GM12878 (cell line): ENCODE results near the gene SMCP. TPM values are rescaled to one million over a fixed set of nuclear protein-coding genes. Genes with fewer than 3 reads are reported as not detected.

Experiments used
- ATAC-seq: fragments of 200-7000 bp; cut with Tn5 transposase; 3 replicates; pipeline ENCODE4 v1.9.1; 2020; ENCODE audit warnings: mild to moderate bottlenecking, moderate library complexity
- BruUV-seq: library from RNA; stranded (reverse); fragments of 400-500 nt; replicated peaks from 2 replicates; lab custom pipeline; 2021; lab: Mats Ljungman, UMichigan
- CTCF ChIA-PET: fragments of 300-600 bp; sonication (Branson Sonifier 250); formaldehyde crosslinking; extraction: SDS; loops from one replicate; lab custom pipeline; 2021; ENCODE audit warnings: inconsistent platforms; lab: Yijun Ruan, JAX
- POLR2A ChIA-PET: fragments of 350-600 bp; formaldehyde crosslinking; extraction: SDS; loops from one replicate; lab custom pipeline; 2021; ENCODE audit warnings: inconsistent platforms; lab: Charles Lee
- RAD21 ChIA-PET: fragments of 300-600 bp; sonication (Branson Sonifier 250); formaldehyde crosslinking; loops from one replicate; lab custom pipeline; 2023; ENCODE audit warnings: antibody characterized with exemption; ENCODE audit not compliant: unreplicated experiment; lab: Charles Lee
- SMC1A ChIA-PET: fragments of 300-600 bp; sonication (Branson Sonifier 250); formaldehyde crosslinking; loops from one replicate; lab custom pipeline; 2023; ENCODE audit not compliant: unreplicated experiment, uncharacterized antibody; lab: Charles Lee
- DNase-seq: peaks from one replicate; pipeline ENCODE4 v3.0.0-alpha.2; 2011; ENCODE audit warnings: low read depth, low spot score
- FAIRE-seq: peaks from 3 replicates; lab custom pipeline; 2011; peaks lifted over from hg19 to GRCh38; lab: Jason Lieb, UNC
- H2AFZ ChIP-seq: 2 replicates; pipeline ENCODE4 v1.6.0; 2011; ENCODE audit warnings: low read depth, low read length, control low read depth; ENCODE audit not compliant: control insufficient read depth
- H3K27ac ChIP-seq: 2 replicates; pipeline ENCODE4 v1.5.1; 2011; ENCODE audit warnings: control low read depth; ENCODE audit not compliant: control insufficient read depth, insufficient read depth
- H3K27me3 ChIP-seq, 2 experiments: replicated peaks in 1 of 2; 2 replicates each; pipeline versions ENCODE4 v1.6.0 to v1.6.1; 2011; ENCODE audit warnings: low read length in 1 of 2; ENCODE audit not compliant: control insufficient read depth in 2 of 2, insufficient read depth in 2 of 2
- H3K36me3 ChIP-seq, 2 experiments: 2 replicates each; pipeline ENCODE4 v1.5.1; 2011; ENCODE audit warnings: low read length in 1 of 2; ENCODE audit not compliant: control insufficient read depth in 2 of 2, insufficient read depth in 2 of 2
- H3K4me1 ChIP-seq: 2 replicates; pipeline ENCODE4 v1.6.1; 2011; ENCODE audit warnings: mild to moderate bottlenecking, low read length, moderate library complexity, mixed read lengths; ENCODE audit not compliant: control insufficient read depth, insufficient read depth
- H3K4me2 ChIP-seq: 2 replicates; pipeline ENCODE4 v1.6.0; 2011; ENCODE audit warnings: control low read depth; ENCODE audit not compliant: control insufficient read depth, insufficient read depth
- H3K4me3 ChIP-seq: fragments of 200-600 bp; sonication (generic); 2 replicates; pipeline ENCODE4 v1.5.1; 2016
- H3K79me2 ChIP-seq: 2 replicates; pipeline ENCODE4 v1.6.0; 2011; ENCODE audit warnings: low read length; ENCODE audit not compliant: control insufficient read depth, insufficient read depth
- H3K9ac ChIP-seq: 2 replicates; pipeline ENCODE4 v1.8.0; 2011; ENCODE audit warnings: low read length, control low read depth, mixed read lengths; ENCODE audit not compliant: control insufficient read depth, insufficient read depth
- H3K9me3 ChIP-seq: replicated peaks from 3 replicates; pipeline ENCODE4 v1.5.1; 2011; ENCODE audit warnings: mild to moderate bottlenecking, low read length; ENCODE audit not compliant: control insufficient read depth, insufficient read depth
- H4K20me1 ChIP-seq: 2 replicates; pipeline ENCODE4 v1.6.0; 2011; ENCODE audit not compliant: control insufficient read depth, insufficient read depth
- CREM ChIP-seq: IDR thresholded peaks from 2 replicates; pipeline ENCODE4 v1.6.1; 2014; ENCODE audit warnings: antibody characterized with exemption, low read depth
- CTCF ChIP-seq, 3 experiments: IDR thresholded peaks in 2 of 3; conservative IDR thresholded peaks in 1 of 3; 2 replicates each; pipeline ENCODE4 v1.5.1; 2011; ENCODE audit warnings: low read depth in 3 of 3, low read length in 3 of 3, mild to moderate bottlenecking in 3 of 3, control low read depth in 2 of 3, moderate library complexity in 2 of 3, inconsistent platforms in 1 of 3, mixed read lengths in 1 of 3; ENCODE audit not compliant: control insufficient read depth in 2 of 3, insufficient read depth in 1 of 3; ENCODE audit errors: extremely low read depth in 1 of 3
- HSF1 ChIP-seq: fragments of 150-350 bp; IDR thresholded peaks from 2 replicates; pipeline ENCODE4 v1.6.1; 2014; ENCODE audit warnings: mild to moderate bottlenecking, low read depth, low read length
- NKRF ChIP-seq: fragments of 450-650 bp; conservative IDR thresholded peaks from 2 replicates; pipeline ENCODE4 v1.6.1; 2017; ENCODE audit warnings: mild to moderate bottlenecking, moderate library complexity
- POU2F2 ChIP-seq: IDR thresholded peaks from 3 replicates; pipeline ENCODE4 v1.6.1; 2011; ENCODE audit warnings: low read depth, mild to moderate bottlenecking, low read length, borderline replicate concordance
- RAD21 ChIP-seq: IDR thresholded peaks from 2 replicates; pipeline ENCODE4 v1.6.1; 2011; ENCODE audit warnings: mild to moderate bottlenecking, low read depth, low read length, moderate library complexity; ENCODE audit not compliant: insufficient read depth
- RELB ChIP-seq: fragments of 450-650 bp; IDR thresholded peaks from 2 replicates; pipeline ENCODE4 v1.6.1; 2017; ENCODE audit warnings: low read depth, mild to moderate bottlenecking, moderate library complexity
- SMAD5 ChIP-seq: IDR thresholded peaks from 2 replicates; pipeline ENCODE4 v1.6.1; 2016; ENCODE audit warnings: antibody characterized with exemption, low read depth
- SPI1 ChIP-seq: IDR thresholded peaks from 2 replicates; pipeline ENCODE4 v1.6.1; 2011; ENCODE audit warnings: low read depth, mild to moderate bottlenecking, low read length, moderate library complexity, borderline replicate concordance; ENCODE audit not compliant: insufficient read depth
- TBL1XR1 ChIP-seq: IDR thresholded peaks from 2 replicates; pipeline ENCODE4 v1.6.1; 2012; ENCODE audit warnings: low read depth, low read length, improper control_type of control experiment
- WRNIP1 ChIP-seq: IDR thresholded peaks from 2 replicates; pipeline ENCODE4 v1.6.1; 2011; ENCODE audit warnings: low read depth, low read length, improper control_type of control experiment, borderline replicate concordance
- YY1 ChIP-seq: IDR thresholded peaks from 2 replicates; pipeline ENCODE4 v1.6.1; 2011; ENCODE audit warnings: low read depth, mild to moderate bottlenecking, low read length
- ZNF207 ChIP-seq: fragments of 450-650 bp; IDR thresholded peaks from 2 replicates; pipeline ENCODE4 v1.6.1; 2014; ENCODE audit warnings: antibody characterized with exemption, mild to moderate bottlenecking, borderline replicate concordance
- ZNF24 ChIP-seq: fragments of 450-650 bp; IDR thresholded peaks from 2 replicates; pipeline ENCODE4 v1.6.1; 2017; ENCODE audit warnings: antibody characterized with exemption, mild to moderate bottlenecking
- ZNF384 ChIP-seq: IDR thresholded peaks from 2 replicates; pipeline ENCODE4 v1.6.1; 2012; ENCODE audit warnings: low read depth, mild to moderate bottlenecking, low read length, improper control_type of control experiment, borderline replicate concordance
- WGBS: methylation state at CpG from one replicate; pipeline ENCODE4 v1.1.6; 2016; ENCODE audit warnings: low lambda C conversion rate; ENCODE audit not compliant: insufficient replicate concordance, insufficient coverage; ENCODE audit errors: missing lambda C conversion rate; 5-methylcytosine and 5-hydroxymethylcytosine counted together
- in situ Hi-C: fragments of 300-500 bp; cut with MboI; formaldehyde crosslinking; loops from 9 replicates; pipeline ENCODE4 v1.14.3; 2018; ENCODE audit warnings: mixed read lengths
- intact Hi-C: fragments of 100-400 bp; cut with micrococcal nuclease; formaldehyde crosslinking; loops from one replicate; pipeline ENCODE4 v1.14.2; 2022; ENCODE audit not compliant: unreplicated experiment
- polyA plus RNA-seq, 11 experiments: library from polyadenylated mRNA; depleted of rRNA in 4 of 11; unstranded in 6 of 11; stranded (reverse) in 5 of 11; fragments of >200 nt; fragmentation: Nextera tagmentation in 4 of 11; fragmentation: Illumina TruSeq in 1 of 11; extraction: Ambion mirVana in 4 of 11; extraction: Trizol in 1 of 11; gene quantifications; 1 replicate in 1 of 11; 2 replicates in 10 of 11; pipeline versions ENCODE4 v1.2.1 to v1.2.3, GENCODE V29; 2011 to 2016; ENCODE audit warnings: inconsistent platforms in 2 of 11, missing spikeins in 2 of 11, low read depth in 1 of 11
- total RNA-seq, 4 experiments: library from RNA; depleted of rRNA in 3 of 4; stranded (reverse); fragments of >200 nt in 3 of 4; fragmentation: Illumina TruSeq in 1 of 4; extraction: Trizol in 1 of 4; gene quantifications; 2 replicates each; pipeline versions ENCODE4 v1.2.1 to v1.2.3, GENCODE V29; 2013 to 2021

Gene SMCP
- total and polyA plus RNA-seq, 10 of the 15 experiments (the other 5 are each of a cell fraction or from before 2014, with no cell fraction given) = 0.16 to 0.69 (median 0.27) TPM; not detected in 7

- TF ChIP-seq NKRF (no peak), RAD21 (no peak), POU2F2 (no peak), WRNIP1 (no peak), ZNF24 (no peak), ZNF207 (no peak)
Observed at GRCh38 chr1:152886758-152887409, 8.8 kb downstream of the SMCP start (continued).

- DNase-seq (no peak), FAIRE-seq (no peak), ATAC-seq (no peak)
- ChIA-PET POLR2A (no interaction called here), CTCF (interaction anchor here (0.7 to 3.3 kb wide), 3 partner anchors 14 to 305 kb away, joined by 3 to 13 read pairs (median 5); no protein-coding TSS in a partner anchor), RAD21 (interaction anchor here (0.7 to 1.1 kb wide), 3 partner anchors 10 to 1012 kb away, joined by 3 read pairs; no protein-coding TSS in a partner anchor), SMC1A (interaction anchor here (1.0 kb wide), 1 partner anchor 10 kb away, joined by 3 read pairs; the partner anchor contains the start of gene SMCP)
- in situ Hi-C loops = no loop called here
- Histone ChIP-seq H3K27me3 (no peaks in the 10 kb centered on the region), H3K9ac (no peak overlapping the region), H2AFZ (no peak overlapping the region), H3K4me3 (no peak overlapping the region), H3K79me2 (no peaks in the 10 kb centered on the region), H4K20me1 (no peaks in the 10 kb centered on the region), H3K4me1 (peaks cover 18% of the 10 kb centered on the region), H3K4me2 (no peak overlapping the region), H3K36me3 (no peaks in the 10 kb centered on the region), H3K9me3 (no peaks in the 10 kb centered on the region), H3K27ac (no peak overlapping the region)
- BruUV-seq = no TSS peak
- 94% methylated on average over 1 of the region's 1 CpG for WGBS
- intact Hi-C loops = no loop called here
- no peak for TF ChIP-seq CREM
- TF ChIP-seq ZNF384 = no peak
- no peak for TF ChIP-seq RELB
- TF ChIP-seq CTCF (IDR thresholded peaks at IDR 0.05 in 2 of 3, conservative IDR thresholded peaks at IDR 0.05 in 1 of 3; ENCODE audit: control insufficient read depth in 2 of 3, extremely low read depth in 1 of 3, insufficient read depth in 1 of 3, low read depth in 3 of 3, low read length in 3 of 3) = no peak
- no peak for TF ChIP-seq SPI1
- no peak for TF ChIP-seq YY1
- no peak for TF ChIP-seq SMAD5
- TF ChIP-seq TBL1XR1 = no peak
- TF ChIP-seq HSF1 = no peak
Observed at GRCh38 chr1:152888126-152888525, 10.0 kb downstream of the SMCP start.
